GM23338 (cell line): ENCODE data around the gene CCN2. TPM values are rescaled to one million over a fixed set of nuclear protein-coding genes. Genes with fewer than 3 reads are reported as not detected.
"Not testable (repeated sequence)": the region's sequence is repeated elsewhere in the genome, so short reads cannot be mapped to it uniquely, and the experiment has no call there.

ENCODE experiments used
- ATAC-seq: fragments of 200-7000 bp; cut with Tn5 transposase; 3 replicates; pipeline ENCODE4 v1.9.1; 2020
- DNase-seq: peaks from one replicate; pipeline ENCODE4 v3.0.0-alpha.2; 2015; ENCODE audit warnings: low spot score
- H2AFZ ChIP-seq: fragments of 200-600 bp; sonication (generic); 2 replicates; pipeline ENCODE4 v1.8.0; 2016; ENCODE audit warnings: antibody characterized with exemption, mild to moderate bottlenecking, moderate library complexity
- H3F3A ChIP-seq: fragments of 200-600 bp; sonication (generic); replicated peaks from 2 replicates; pipeline ENCODE4 v1.8.0; 2017; ENCODE audit warnings: antibody characterized with exemption, mixed run types, low read depth
- H3K27ac ChIP-seq: fragments of 200-600 bp; sonication (generic); 2 replicates; pipeline ENCODE4 v1.6.1; 2016; ENCODE audit warnings: low read depth
- H3K27me3 ChIP-seq: fragments of 200-600 bp; sonication (generic); 2 replicates; pipeline ENCODE4 v1.8.0; 2016; ENCODE audit warnings: mild to moderate bottlenecking, mixed run types, moderate library complexity; ENCODE audit not compliant: insufficient read depth
- H3K36me3 ChIP-seq: fragments of 200-600 bp; sonication (generic); 2 replicates; pipeline ENCODE4 v1.8.0; 2016; ENCODE audit warnings: mild to moderate bottlenecking; ENCODE audit not compliant: insufficient read depth
- H3K4me1 ChIP-seq: fragments of 200-600 bp; sonication (generic); 2 replicates; pipeline ENCODE4 v1.8.0; 2016; ENCODE audit warnings: mild to moderate bottlenecking, moderate library complexity; ENCODE audit not compliant: insufficient read depth
- H3K4me2 ChIP-seq: fragments of 200-600 bp; sonication (generic); 2 replicates; pipeline ENCODE4 v1.7.1; 2017; ENCODE audit warnings: mixed run types
- H3K4me3 ChIP-seq: fragments of 200-600 bp; sonication (generic); 2 replicates; pipeline ENCODE4 v1.6.1; 2016; ENCODE audit warnings: mixed run types
- H3K79me2 ChIP-seq: fragments of 200-600 bp; sonication (generic); replicated peaks from 2 replicates; pipeline ENCODE4 v1.8.0; 2017; ENCODE audit warnings: mild to moderate bottlenecking; ENCODE audit not compliant: insufficient read depth
- H3K9me2 ChIP-seq: fragments of 200-600 bp; sonication (generic); 2 replicates; pipeline ENCODE4 v1.8.0; 2017; ENCODE audit not compliant: insufficient read depth
- H4K20me1 ChIP-seq: fragments of 200-600 bp; sonication (generic); replicated peaks from 2 replicates; pipeline ENCODE4 v1.8.0; 2017; ENCODE audit warnings: mild to moderate bottlenecking; ENCODE audit not compliant: insufficient read depth
- H3K27ac Mint-ChIP-seq: 2 replicates; pipeline ENCODE4 v1.8.0; 2020; ENCODE audit warnings: inconsistent platforms, mild to moderate bottlenecking, moderate library complexity, mixed read lengths
- H3K27me3 Mint-ChIP-seq: 3 replicates; pipeline ENCODE4 v1.8.0; 2022; ENCODE audit warnings: low read depth, mild to moderate bottlenecking, moderate library complexity, mixed read lengths, inconsistent platforms; ENCODE audit not compliant: insufficient read depth, poor library complexity
- H3K36me3 Mint-ChIP-seq: 3 replicates; pipeline ENCODE4 v1.8.0; 2021; ENCODE audit warnings: low read depth, mild to moderate bottlenecking, inconsistent platforms, moderate library complexity, mixed read lengths
- H3K4me1 Mint-ChIP-seq: 3 replicates; pipeline ENCODE4 v1.8.0; 2020; ENCODE audit warnings: mild to moderate bottlenecking, inconsistent platforms, mixed read lengths
- H3K4me3 Mint-ChIP-seq: 3 replicates; pipeline ENCODE4 v1.8.0; 2021; ENCODE audit warnings: moderate library complexity, mild to moderate bottlenecking, inconsistent platforms, mixed read lengths
- H3K9me3 Mint-ChIP-seq: 3 replicates; pipeline ENCODE4 v1.8.0; 2020; ENCODE audit warnings: moderate library complexity, mild to moderate bottlenecking, inconsistent platforms, mixed read lengths
- POLR2AphosphoS5 ChIP-seq: IDR thresholded peaks from 2 replicates; pipeline ENCODE4 v1.6.1; 2016; ENCODE audit warnings: antibody characterized with exemption, low read depth
- polyA plus RNA-seq: library from polyadenylated mRNA; unstranded; fragments of >200 nt; fragmentation: Nextera tagmentation; extraction: Ambion mirVana; gene quantifications from 2 replicates; pipeline ENCODE4 v1.2.1, GENCODE V29; 2016
- total RNA-seq: library from RNA; depleted of rRNA; stranded (reverse); fragments of >200 nt; shearing (Covaris generic); gene quantifications from 2 replicates; pipeline ENCODE4 v1.2.3, GENCODE V29; 2014
- TF ChIP-seq, protein P1 (sequence below): IDR thresholded peaks from one replicate; pipeline ENCODE4 v1.6.1; 2018; ENCODE audit warnings: antibody characterized with exemption; ENCODE audit not compliant: unreplicated experiment
- TF ChIP-seq, protein P2 (sequence below), 2 experiments: fragments of 200-600 bp in 1 of 2; sonication (generic) in 1 of 2; conservative IDR thresholded peaks; 2 replicates each; pipeline versions ENCODE4 v1.5.1 to v1.6.1; 2016 to 2017; ENCODE audit warnings: antibody characterized with exemption in 2 of 2, low read depth in 2 of 2, mild to moderate bottlenecking in 2 of 2, moderate library complexity in 1 of 2

CCN2 gene
- total and polyA plus RNA-seq, 2 experiments from 2014 or later: 128 to 159 TPM

DNA sequence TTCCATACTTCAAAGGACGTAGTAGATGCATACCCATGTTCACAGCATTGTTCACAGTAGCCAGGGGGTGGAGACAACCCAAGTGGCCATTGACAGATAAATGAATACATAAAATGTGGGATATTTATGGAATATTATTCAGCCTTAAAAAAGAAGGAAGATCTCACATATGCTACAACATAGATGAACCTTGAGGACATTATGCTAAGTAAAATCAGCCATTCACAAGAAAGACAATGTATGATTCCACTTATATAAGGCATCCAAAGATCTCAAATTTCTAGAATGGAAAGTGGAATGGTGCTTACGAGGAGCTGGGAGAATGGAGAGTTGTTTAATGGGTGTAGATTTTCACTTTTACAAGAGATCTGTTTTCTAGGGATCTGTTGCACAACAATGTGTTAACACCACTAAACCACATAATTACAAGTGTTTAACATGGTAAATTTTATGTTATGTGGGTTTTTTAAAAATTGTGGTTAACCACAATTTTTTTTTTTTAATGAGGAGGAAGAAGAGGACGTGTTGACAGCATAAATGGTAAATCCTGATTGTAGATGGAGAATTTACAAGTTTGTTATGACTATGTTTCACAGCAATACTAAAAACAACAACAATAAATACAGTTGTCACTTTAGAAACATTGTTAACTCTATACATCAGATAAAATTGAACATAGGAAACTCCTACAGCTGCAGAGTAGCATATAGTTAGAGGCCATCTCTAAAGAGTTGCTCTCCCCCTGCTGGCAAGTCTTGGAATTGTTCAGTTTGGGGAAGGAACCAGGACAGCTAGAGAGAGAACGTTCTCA is 41.6 kb downstream of the CCN2 start:
- Histone ChIP-seq H3K4me2 (no peak overlapping the region), H3K4me1 (peaks cover 37% of the 10 kb centered on the region), H3K36me3 (peaks cover 84% of the 10 kb centered on the region), H3K27me3 (no peaks in the 10 kb centered on the region), H3K4me3 (no peak overlapping the region; the same call in 1 of the 2 replicates), H4K20me1 (peaks cover 15% of the 10 kb centered on the region), H3K79me2 (peaks cover 42% of the 10 kb centered on the region), H3F3A (peaks cover 36% of the 10 kb centered on the region), H3K9me2 (no peaks in the 10 kb centered on the region), H3K27ac (no peak overlapping the region), H2AFZ (no peak overlapping the region)
- H3K4me1 Mint-ChIP-seq: peaks cover 39% of the 10 kb centered on the region
- DNase-seq (peak; percentile 92), ATAC-seq (peak; percentile 88)
- H3K9me3 Mint-ChIP-seq: no peaks in the 10 kb centered on the region; the same call in 2 of the 3 replicates
- H3K36me3 Mint-ChIP-seq: peaks cover 79% of the 10 kb centered on the region
- no peak overlapping the region for H3K27ac Mint-ChIP-seq
- no peak overlapping the region for H3K4me3 Mint-ChIP-seq
- TF ChIP-seq, protein P1, sequence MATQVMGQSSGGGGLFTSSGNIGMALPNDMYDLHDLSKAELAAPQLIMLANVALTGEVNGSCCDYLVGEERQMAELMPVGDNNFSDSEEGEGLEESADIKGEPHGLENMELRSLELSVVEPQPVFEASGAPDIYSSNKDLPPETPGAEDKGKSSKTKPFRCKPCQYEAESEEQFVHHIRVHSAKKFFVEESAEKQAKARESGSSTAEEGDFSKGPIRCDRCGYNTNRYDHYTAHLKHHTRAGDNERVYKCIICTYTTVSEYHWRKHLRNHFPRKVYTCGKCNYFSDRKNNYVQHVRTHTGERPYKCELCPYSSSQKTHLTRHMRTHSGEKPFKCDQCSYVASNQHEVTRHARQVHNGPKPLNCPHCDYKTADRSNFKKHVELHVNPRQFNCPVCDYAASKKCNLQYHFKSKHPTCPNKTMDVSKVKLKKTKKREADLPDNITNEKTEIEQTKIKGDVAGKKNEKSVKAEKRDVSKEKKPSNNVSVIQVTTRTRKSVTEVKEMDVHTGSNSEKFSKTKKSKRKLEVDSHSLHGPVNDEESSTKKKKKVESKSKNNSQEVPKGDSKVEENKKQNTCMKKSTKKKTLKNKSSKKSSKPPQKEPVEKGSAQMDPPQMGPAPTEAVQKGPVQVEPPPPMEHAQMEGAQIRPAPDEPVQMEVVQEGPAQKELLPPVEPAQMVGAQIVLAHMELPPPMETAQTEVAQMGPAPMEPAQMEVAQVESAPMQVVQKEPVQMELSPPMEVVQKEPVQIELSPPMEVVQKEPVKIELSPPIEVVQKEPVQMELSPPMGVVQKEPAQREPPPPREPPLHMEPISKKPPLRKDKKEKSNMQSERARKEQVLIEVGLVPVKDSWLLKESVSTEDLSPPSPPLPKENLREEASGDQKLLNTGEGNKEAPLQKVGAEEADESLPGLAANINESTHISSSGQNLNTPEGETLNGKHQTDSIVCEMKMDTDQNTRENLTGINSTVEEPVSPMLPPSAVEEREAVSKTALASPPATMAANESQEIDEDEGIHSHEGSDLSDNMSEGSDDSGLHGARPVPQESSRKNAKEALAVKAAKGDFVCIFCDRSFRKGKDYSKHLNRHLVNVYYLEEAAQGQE: no peak
- 0 out of 2 replicates have a peak, but pooled peaks have one; percentile 61 for TF ChIP-seq POLR2AphosphoS5
- TF ChIP-seq, protein P2, sequence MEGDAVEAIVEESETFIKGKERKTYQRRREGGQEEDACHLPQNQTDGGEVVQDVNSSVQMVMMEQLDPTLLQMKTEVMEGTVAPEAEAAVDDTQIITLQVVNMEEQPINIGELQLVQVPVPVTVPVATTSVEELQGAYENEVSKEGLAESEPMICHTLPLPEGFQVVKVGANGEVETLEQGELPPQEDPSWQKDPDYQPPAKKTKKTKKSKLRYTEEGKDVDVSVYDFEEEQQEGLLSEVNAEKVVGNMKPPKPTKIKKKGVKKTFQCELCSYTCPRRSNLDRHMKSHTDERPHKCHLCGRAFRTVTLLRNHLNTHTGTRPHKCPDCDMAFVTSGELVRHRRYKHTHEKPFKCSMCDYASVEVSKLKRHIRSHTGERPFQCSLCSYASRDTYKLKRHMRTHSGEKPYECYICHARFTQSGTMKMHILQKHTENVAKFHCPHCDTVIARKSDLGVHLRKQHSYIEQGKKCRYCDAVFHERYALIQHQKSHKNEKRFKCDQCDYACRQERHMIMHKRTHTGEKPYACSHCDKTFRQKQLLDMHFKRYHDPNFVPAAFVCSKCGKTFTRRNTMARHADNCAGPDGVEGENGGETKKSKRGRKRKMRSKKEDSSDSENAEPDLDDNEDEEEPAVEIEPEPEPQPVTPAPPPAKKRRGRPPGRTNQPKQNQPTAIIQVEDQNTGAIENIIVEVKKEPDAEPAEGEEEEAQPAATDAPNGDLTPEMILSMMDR (conservative IDR thresholded peaks at IDR 0.05; ENCODE audit: low read depth in 2 of 2): peak; percentile 81 to 92
- peaks cover 16% of the 10 kb centered on the region for H3K27me3 Mint-ChIP-seq

DNA sequence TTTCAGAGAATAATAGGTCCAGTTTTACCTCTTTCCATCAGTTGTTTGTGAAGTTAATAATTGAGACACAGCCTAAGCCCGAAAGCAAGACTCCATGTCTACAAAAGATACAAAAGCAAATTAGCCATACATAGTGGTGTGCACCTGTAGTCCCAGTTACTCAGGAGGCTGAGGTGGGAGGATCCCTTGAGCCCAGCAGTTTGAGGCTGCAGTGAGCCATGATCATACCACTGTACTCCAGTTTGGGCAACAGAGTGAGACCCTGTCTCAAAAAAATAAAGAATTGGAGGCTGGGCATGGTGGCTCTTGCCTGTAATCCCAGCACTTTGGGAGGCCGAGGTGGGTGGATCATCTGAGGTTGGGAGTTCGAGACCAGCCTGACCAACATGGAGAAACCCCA is 42.4 kb downstream of the CCN2 start:
- peak overlapping the region; percentile 85 for H3K4me3 ChIP-seq
- Mint-ChIP-seq H3K27me3 (peaks cover 17% of the 10 kb centered on the region), H3K36me3 (peaks cover 80% of the 10 kb centered on the region), H3K4me1 (peaks cover 39% of the 10 kb centered on the region)
- peaks cover 51% of the 10 kb centered on the region for H3K79me2 ChIP-seq
- not testable (repeated sequence) for H3K4me3 Mint-ChIP-seq, H3K27ac ChIP-seq, H3K27me3 ChIP-seq, H3K9me2 ChIP-seq, H3K9me3 Mint-ChIP-seq, H2AFZ ChIP-seq, DNase-seq, ATAC-seq, H3K27ac Mint-ChIP-seq
- peaks cover 31% of the 10 kb centered on the region for H3F3A ChIP-seq
- peaks cover 37% of the 10 kb centered on the region for H3K4me1 ChIP-seq
- peak; percentile 57 for TF ChIP-seq POLR2AphosphoS5
- H4K20me1 ChIP-seq: peaks cover 15% of the 10 kb centered on the region
- peak overlapping the region; percentile 75 for H3K4me2 ChIP-seq
- peaks cover 84% of the 10 kb centered on the region for H3K36me3 ChIP-seq
